Smooth muscle cell (in vitro differentiated cells): ENCODE measurements around the gene DAGLA. TPM values are rescaled to one million over a fixed set of nuclear protein-coding genes. Genes with fewer than 3 reads are reported as not detected.

Experiments
- DNase-seq: peaks from one replicate; lab custom pipeline; 2025; ENCODE audit not compliant: unreplicated experiment; lab: John Stamatoyannopoulos, UW
- H2AFZ ChIP-seq: fragments of 200-600 bp; sonication (generic); 2 replicates; pipeline ENCODE4 v1.6.0; 2016; ENCODE audit warnings: antibody characterized with exemption, low read depth, mild to moderate bottlenecking
- H3F3A ChIP-seq: fragments of 200-600 bp; sonication (generic); 2 replicates; pipeline ENCODE4 v1.6.0; 2017; ENCODE audit warnings: antibody characterized with exemption, low read depth
- H3K27ac ChIP-seq: fragments of 200-600 bp; sonication (generic); 2 replicates; pipeline ENCODE4 v1.5.1; 2016; ENCODE audit warnings: low read depth, mild to moderate bottlenecking
- H3K27me3 ChIP-seq: fragments of 200-600 bp; sonication (generic); 2 replicates; pipeline ENCODE4 v1.6.1; 2016; ENCODE audit warnings: low read depth, mild to moderate bottlenecking
- H3K36me3 ChIP-seq: fragments of 200-600 bp; sonication (generic); 2 replicates; pipeline ENCODE4 v1.5.1; 2016; ENCODE audit warnings: low read depth
- H3K4me1 ChIP-seq: fragments of 200-600 bp; sonication (generic); 2 replicates; pipeline ENCODE4 v1.5.1; 2016; ENCODE audit warnings: low read depth
- H3K4me2 ChIP-seq: fragments of 200-600 bp; sonication (generic); 2 replicates; pipeline ENCODE4 v1.6.0; 2016; ENCODE audit warnings: mild to moderate bottlenecking
- H3K4me3 ChIP-seq: fragments of 200-600 bp; sonication (generic); 2 replicates; pipeline ENCODE4 v1.5.1; 2016; ENCODE audit warnings: mild to moderate bottlenecking
- H3K79me2 ChIP-seq: fragments of 200-600 bp; sonication (generic); 2 replicates; pipeline ENCODE4 v1.6.0; 2016; ENCODE audit warnings: low read depth, mild to moderate bottlenecking
- H3K9ac ChIP-seq: fragments of 200-600 bp; sonication (generic); 2 replicates; pipeline ENCODE4 v1.6.0; 2016; ENCODE audit warnings: low read depth
- H3K9me3 ChIP-seq: fragments of 200-600 bp; sonication (generic); replicated peaks from 2 replicates; pipeline ENCODE4 v1.5.1; 2016; ENCODE audit warnings: low read depth
- H4K20me1 ChIP-seq: fragments of 200-600 bp; sonication (generic); 2 replicates; pipeline ENCODE4 v1.6.0; 2016; ENCODE audit warnings: low read depth
- CTCF ChIP-seq: fragments of 200-600 bp; sonication (generic); IDR thresholded peaks from 2 replicates; pipeline ENCODE4 v1.5.1; 2017; ENCODE audit warnings: borderline replicate concordance, mild to moderate bottlenecking, antibody characterized with exemption; ENCODE audit not compliant: insufficient read depth, poor library complexity, severe bottlenecking
- WGBS: methylation state at CpG from one replicate; pipeline ENCODE4 v1.1.7; 2016; ENCODE audit warnings: low lambda C conversion rate; 5-methylcytosine and 5-hydroxymethylcytosine counted together
- polyA plus RNA-seq: library from polyadenylated mRNA; unstranded; fragments of >200 nt; fragmentation: Nextera tagmentation; extraction: Ambion mirVana; gene quantifications from 2 replicates; pipeline ENCODE4 v1.2.1, GENCODE V29; 2016
- total RNA-seq: library from RNA; depleted of rRNA; stranded (reverse); fragments of >200 nt; gene quantifications from 2 replicates; pipeline ENCODE4 v1.2.3, GENCODE V29; 2014

The DAGLA gene
- total and polyA plus RNA-seq, 2 experiments from 2014 or later: 1.3 to 3.9 TPM

- Histone ChIP-seq H4K20me1 (no peaks in the 10 kb centered on the region), H2AFZ (no peak overlapping the region), H3K9ac (no peak overlapping the region), H3K9me3 (no peaks in the 10 kb centered on the region), H3K4me3 (no peak overlapping the region), H3K4me2 (no peak overlapping the region), H3K79me2 (no peaks in the 10 kb centered on the region), H3K27ac (no peak overlapping the region), H3F3A (no peaks in the 10 kb centered on the region), H3K36me3 (no peaks in the 10 kb centered on the region), H3K27me3 (no peaks in the 10 kb centered on the region), H3K4me1 (no peaks in the 10 kb centered on the region)
- DNase-seq: no peak
- no peak for TF ChIP-seq CTCF
- 84% methylated on average over 8 of the region's 8 CpGs for WGBS
Observed at GRCh38 chr11:61642162-61642561, 38.0 kb upstream of the DAGLA start.

GRCh38 chr11:61645179-61645868 lies 34.9 kb upstream of the DAGLA start:
- WGBS: 80% methylated on average over 9 of the region's 9 CpGs
- no peak overlapping the region for H2AFZ ChIP-seq
- H3K9ac ChIP-seq: no peak overlapping the region
- H3K27ac ChIP-seq: no peak overlapping the region
- H3K79me2 ChIP-seq: no peaks in the 10 kb centered on the region
- H3F3A ChIP-seq: no peaks in the 10 kb centered on the region
- no peaks in the 10 kb centered on the region for H3K36me3 ChIP-seq
- no peaks in the 10 kb centered on the region for H3K9me3 ChIP-seq
- H4K20me1 ChIP-seq: no peaks in the 10 kb centered on the region
- DNase-seq: no peak
- no peaks in the 10 kb centered on the region for H3K4me1 ChIP-seq
- no peak for TF ChIP-seq CTCF
- H3K4me3 ChIP-seq: no peak overlapping the region
- H3K4me2 ChIP-seq: no peak overlapping the region
- H3K27me3 ChIP-seq: no peaks in the 10 kb centered on the region

GRCh38 chr11:61647529-61647928 lies 32.7 kb upstream of the DAGLA start:
- Histone ChIP-seq H3K4me2 (no peak overlapping the region), H3K9ac (no peak overlapping the region), H2AFZ (no peak overlapping the region), H3F3A (no peaks in the 10 kb centered on the region), H3K79me2 (no peaks in the 10 kb centered on the region), H3K4me3 (no peak overlapping the region), H3K27ac (no peak overlapping the region), H3K27me3 (no peaks in the 10 kb centered on the region), H3K9me3 (no peaks in the 10 kb centered on the region), H3K4me1 (no peaks in the 10 kb centered on the region), H3K36me3 (no peaks in the 10 kb centered on the region), H4K20me1 (no peaks in the 10 kb centered on the region)
- TF ChIP-seq CTCF: no peak
- 77% methylated on average over 3 of the region's 3 CpGs for WGBS
- DNase-seq: no peak

- 86% methylated on average over 17 of the region's 17 CpGs for WGBS
Observed at GRCh38 chr11:61650781-61651571, 29.2 kb upstream of the DAGLA start.

More at GRCh38 chr11:61650781-61651571, 29.2 kb upstream of the DAGLA start:
- no peaks in the 10 kb centered on the region for H3K4me1 ChIP-seq
- no peak overlapping the region for H3K27ac ChIP-seq
- H3K4me2 ChIP-seq: no peak overlapping the region
- no peak for TF ChIP-seq CTCF
- no peaks in the 10 kb centered on the region for H3K9me3 ChIP-seq
- H4K20me1 ChIP-seq: no peaks in the 10 kb centered on the region
- no peak overlapping the region for H2AFZ ChIP-seq
- peaks cover 15% of the 10 kb centered on the region for H3K27me3 ChIP-seq
- no peak overlapping the region for H3K9ac ChIP-seq
- no peaks in the 10 kb centered on the region for H3K79me2 ChIP-seq
- H3F3A ChIP-seq: no peaks in the 10 kb centered on the region
- no peaks in the 10 kb centered on the region for H3K36me3 ChIP-seq
- no peak overlapping the region for H3K4me3 ChIP-seq
- no peak for DNase-seq
